GM18508 (cell line): ENCODE data around the gene RCCD1.

Source experiments
- ATAC-seq: cut with Tn5 transposase; IDR thresholded peaks from one replicate; pipeline ENCODE4 v1.9.1; 2021; ENCODE audit warnings: moderate number of reproducible peaks; ENCODE audit not compliant: insufficient read depth, unreplicated experiment

The RCCD1 gene

DNA sequence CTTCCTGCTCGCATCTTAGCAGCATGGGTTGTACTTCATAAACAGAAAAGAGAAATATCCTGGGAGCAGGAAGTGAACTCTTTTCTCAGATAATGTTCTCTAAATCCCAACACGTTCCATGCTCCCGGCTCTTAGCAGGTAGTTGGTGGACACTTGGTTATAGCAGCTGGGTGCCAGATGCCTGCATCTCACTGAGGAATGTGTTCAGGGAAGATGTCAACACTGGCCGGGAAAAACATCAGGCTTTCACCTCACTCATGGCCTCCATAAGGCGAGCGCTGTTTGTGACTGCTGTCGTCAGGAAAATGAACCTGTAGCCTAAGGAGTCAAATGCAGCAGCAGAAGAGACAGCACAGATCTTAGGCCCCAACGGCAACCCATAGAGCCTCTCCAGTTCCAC is 44.1 kb downstream of the RCCD1 start:
- ATAC-seq = no peak

DNA sequence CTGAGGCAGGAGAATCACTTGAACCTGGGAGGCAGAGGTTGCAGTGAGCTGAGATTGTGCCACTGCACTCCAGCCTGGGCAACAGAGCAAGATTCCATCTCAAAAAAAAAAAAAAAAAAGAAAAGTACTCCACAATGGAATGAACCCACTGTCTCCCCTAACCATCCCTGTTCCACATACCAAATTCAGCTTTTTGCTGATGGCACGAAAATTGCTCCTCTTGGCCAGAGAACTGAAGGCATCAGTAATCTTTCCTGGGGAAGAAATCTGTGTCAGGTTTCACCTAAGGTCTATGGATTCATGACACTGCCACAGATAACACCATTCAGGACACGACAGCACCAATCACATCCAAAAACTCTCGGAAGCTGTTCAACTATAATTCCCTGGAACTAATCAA is 46.5 kb downstream of the RCCD1 start:
- no peak for ATAC-seq

DNA sequence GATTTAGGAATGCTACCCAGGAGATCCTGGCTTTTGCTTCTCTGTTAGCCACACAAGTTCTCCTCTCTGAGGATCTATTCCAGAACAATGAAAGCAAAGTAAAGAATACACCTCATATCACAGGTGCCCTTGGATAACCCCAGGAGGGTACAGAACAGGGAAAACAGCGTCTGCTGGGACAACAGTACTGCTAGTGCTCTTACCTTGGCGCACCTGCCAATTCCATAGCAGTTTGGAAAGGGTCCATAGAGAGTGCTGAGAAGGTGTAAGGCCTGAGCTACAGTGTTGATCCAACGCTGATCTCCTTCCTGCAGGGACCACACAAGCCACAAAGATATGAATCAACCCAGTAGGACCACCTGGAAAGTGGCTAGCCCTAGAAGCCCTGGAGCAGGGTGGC is 52.6 kb downstream of the RCCD1 start:
- no peak for ATAC-seq
